COR-L47 (cell line): ENCODE results near the gene APCDD1.
A peak's percentile ranks its signal among the peaks of the same experiment; 100 is the strongest.

Source experiments
- DNase-seq: peaks from one replicate; lab custom pipeline; 2025; lab: John Stamatoyannopoulos, UW

The APCDD1 gene

DNA sequence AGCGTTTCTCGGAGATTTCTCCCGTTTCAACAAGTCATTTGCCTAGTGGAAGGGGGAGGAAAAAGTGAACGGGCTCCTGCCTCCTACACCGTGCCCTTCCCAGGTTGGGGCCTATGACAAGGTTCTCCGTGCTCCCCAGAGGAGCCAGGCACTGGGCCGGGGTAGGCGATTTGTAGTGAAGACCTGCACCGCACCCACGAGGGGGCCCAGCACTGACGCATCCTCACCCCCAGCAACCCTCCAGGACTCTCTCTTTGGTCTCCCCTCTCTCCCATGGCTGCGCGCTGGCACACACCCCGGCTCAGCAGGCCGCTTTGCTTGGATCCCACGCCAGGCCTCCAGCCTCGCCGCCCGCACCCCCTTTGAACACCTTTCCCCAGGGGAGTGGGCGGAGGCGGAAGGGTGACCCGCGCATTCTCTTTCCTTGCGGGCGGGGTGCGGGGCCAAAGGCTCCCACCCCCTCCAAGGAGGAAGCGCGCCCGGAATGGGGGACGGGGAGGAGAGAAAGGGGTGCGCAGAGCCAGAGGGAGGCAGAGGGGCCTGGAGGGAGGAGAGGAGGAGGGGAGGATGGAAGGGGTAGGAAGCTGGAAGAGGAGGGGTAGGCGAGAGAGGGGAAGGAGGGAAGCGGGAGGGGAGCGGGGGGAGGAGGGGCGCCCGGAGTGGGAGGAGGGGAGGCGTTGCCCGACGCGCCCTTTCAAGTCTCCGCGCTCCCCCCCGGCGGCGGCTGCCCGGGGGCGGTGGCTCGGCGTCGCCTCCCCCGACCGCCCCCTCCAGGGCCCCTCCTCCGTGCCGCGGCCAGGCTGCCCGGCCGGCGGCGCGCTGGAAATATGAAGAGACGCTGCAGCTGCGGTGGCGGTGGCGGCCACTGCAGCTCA lies at the start of gene APCDD1:
APCDD1 (plus strand) TSS at position 830 of the 875 bp plus-strand sequence. CDS start 347 bp downstream, outside the sequence.
- DNase-seq = peak; percentile 41

GRCh38 chr18:10405014-10405493 lies 49.4 kb upstream of the APCDD1 start:
- no peak for DNase-seq

DNA sequence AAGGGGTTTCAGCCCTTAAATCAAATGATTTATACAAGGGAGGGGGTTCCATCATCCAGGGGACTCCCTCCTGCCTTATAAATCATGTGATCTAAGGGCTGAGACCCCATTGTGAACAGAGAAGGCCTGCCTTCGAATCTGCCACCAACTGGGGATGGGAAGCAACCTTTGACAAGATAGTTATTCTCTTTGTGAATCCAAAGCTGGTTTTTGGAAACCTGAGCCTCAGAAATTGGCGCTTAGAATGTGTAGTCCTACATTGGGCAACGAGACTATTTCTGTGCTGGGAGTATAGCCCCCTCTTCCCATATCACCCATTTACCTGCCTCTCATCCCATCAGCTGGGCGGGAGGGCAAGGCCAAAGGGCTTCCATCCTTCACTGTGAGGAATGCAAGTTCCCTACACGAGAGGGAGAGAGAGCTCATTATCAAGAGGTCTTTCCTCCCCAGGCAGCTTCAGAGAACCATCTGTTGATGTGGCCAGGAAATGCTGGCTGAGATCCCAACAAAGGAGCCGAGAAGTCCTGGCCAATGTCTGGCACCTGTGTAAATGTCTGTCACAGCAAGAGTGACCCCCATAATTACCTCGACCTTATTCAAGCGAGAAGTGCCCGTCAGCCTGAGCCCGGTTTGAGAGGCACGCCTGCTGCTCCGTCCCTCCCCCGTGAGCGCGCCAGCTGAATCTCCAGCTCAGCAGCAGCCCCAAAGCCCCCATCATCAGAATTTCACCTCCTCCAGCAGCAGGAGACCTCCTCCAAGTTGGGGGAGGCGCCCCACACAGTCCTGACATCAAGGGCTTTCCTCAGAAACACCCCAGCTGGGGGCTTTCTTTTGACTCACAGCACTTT lies 48.4 kb upstream of the APCDD1 start:
- peak; percentile 99 for DNase-seq

DNA sequence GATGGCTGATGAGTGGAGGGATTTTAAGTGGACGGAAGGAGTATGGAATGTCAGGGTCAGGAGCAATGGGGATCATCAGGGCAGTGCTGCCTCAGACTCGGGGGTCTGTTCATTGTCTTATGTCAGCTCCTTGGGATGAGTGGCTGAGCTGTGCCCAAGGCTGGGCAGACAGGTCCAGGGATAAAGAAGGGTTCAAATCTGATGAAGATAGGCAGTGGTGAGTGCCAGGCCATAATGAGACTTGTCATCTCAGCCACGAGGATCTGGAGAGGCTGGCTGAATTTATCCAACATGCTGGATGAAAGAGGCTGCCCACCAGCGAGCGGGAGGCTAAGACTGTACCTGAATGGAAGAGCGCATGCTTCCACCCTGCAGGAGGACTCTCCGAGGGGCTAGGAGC lies 46.3 kb upstream of the APCDD1 start:
- DNase-seq = no peak

GRCh38 chr18:10409041-10409440 lies 45.4 kb upstream of the APCDD1 start:
- DNase-seq = no peak

DNA sequence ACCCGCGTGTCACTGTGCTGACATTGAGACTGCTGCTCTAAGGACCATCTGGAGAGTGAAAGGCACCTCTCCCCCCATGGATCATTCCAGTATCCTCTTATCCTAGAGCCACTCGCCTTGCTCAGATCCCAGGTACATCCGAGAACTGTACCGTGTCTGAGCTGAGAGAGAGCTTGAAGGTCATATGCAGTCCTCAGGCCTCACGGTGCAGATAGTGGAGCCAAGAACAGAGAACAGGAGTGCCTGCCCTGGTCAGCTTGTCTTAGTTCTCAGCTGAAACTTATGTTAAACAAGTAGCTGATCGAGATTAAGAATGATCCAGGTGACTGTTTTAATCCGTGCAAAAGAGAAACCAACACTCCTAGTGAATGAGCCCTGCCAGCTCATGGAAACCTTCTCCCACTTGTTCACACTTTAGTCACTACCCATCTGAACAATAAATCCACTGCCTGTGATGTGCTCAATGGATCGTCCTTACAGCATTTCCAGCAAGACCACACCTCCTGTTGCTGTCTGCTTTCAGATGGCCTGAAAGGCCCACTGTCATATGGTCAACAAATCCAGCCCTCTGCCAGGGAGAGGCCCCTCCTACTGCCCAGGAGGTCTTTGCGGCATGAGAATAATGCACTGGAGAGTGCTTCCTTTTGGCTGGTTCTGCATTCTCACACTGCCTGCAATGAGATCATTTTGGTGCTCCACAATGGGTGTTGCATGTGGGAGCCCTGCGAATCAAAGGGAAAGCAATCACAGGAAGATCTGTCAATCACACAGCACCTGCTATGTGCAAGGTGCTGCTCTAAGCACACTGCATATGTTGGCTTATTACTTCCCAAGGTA lies 43.7 kb upstream of the APCDD1 start:
- DNase-seq = no peak

DNA sequence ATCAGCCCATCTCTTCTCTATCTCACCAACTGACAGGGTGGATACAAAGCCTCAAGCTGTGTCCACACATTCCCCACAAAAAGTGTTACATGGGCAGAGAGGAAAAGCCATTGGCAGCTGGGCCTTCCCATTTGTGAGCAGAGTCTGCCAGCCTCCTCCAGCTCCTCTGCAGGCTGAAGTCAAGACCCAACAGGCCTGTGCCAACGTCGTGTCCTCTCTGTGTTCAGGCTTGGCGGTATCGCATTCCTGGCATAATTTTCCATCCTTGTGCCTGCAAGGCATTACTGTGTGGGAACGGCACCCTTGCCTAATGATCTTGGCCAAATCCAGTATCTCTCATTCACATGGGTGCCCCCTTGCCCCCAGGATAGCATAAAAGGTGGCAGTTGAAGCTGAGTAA lies 41.5 kb upstream of the APCDD1 start:
- DNase-seq = no peak

- no peak for DNase-seq
Measured at GRCh38 chr18:10413722-10414121, 40.7 kb upstream of the APCDD1 start.

- DNase-seq = no peak
Measured at GRCh38 chr18:10414293-10414842, 40.1 kb upstream of the APCDD1 start.

DNA sequence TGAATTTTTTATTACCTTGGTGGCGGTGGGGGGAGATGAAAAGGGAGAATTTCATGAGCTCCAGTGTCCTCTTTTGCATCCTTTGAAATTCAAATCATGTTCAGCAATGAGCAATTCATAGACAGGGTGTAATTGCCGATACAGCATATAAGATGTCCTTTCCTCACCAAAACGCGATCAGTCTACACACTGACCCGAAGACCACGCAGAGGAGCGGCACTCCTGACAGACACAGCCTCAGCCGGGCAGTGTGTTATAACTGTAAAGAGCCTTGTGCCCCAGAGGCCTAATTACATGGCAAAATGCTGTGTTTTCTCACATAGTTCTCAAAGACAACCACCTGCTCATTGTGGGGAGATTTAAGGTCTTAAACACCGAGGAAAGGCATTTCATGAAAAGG lies 38.4 kb upstream of the APCDD1 start:
- DNase-seq = no peak

- DNase-seq = no peak
Measured at GRCh38 chr18:10417191-10417590, 37.2 kb upstream of the APCDD1 start.

DNA sequence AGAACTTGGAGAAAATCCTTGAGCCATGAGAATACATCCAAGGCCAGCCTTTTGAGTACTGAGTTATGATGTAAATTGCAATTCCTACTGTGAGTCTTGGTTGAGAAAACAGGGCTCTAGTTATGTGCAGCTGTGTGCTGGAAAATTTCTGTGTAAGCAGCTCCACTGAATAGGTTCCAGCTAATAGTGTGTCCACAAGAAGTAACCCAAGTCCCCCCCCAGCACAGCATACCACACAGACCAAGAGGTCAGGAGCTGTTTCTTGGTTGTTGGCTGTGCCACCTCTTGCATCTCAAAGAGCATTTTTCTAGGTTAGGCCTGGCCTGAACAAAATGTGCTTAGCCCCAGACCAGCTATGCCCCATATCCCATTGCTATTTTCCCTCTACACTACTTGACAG lies 36.8 kb upstream of the APCDD1 start:
- no peak for DNase-seq

- no peak for DNase-seq
Measured at GRCh38 chr18:10418836-10419235, 35.6 kb upstream of the APCDD1 start.

DNA sequence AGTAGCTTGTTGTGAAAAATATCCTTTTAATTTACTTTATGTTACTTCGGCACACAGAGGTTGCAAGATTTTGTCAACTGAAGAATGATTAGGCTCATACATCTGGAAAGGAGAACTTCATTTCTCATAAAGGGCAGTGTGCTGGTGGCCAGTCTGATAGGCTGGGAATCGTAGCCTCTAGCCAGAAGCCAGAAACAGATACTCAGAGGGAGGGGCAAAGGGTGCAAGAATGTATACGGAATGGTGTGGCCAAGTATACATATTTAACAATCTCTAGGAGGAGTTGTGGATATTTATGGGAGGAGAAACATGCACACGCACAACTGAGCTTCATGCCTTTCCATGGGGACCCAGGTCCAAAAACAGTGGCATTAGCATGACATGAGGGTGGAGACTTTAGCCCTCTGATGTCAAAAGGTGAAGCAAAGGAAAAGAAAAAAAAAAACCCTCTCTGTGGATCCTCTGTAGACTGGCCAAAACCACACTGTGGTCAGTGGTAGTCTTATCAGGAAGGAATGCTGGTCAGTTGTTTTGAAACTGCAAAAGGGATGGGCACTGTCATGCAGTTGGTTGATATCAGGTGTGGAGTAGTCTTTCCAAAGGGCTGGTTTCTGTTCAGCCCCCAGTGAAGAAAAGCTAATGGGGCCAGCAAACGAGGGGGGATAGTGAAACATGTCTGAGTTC lies 34.9 kb upstream of the APCDD1 start:
- no peak for DNase-seq

- DNase-seq = no peak
Measured at GRCh38 chr18:10420561-10421352, 33.7 kb upstream of the APCDD1 start.

DNA sequence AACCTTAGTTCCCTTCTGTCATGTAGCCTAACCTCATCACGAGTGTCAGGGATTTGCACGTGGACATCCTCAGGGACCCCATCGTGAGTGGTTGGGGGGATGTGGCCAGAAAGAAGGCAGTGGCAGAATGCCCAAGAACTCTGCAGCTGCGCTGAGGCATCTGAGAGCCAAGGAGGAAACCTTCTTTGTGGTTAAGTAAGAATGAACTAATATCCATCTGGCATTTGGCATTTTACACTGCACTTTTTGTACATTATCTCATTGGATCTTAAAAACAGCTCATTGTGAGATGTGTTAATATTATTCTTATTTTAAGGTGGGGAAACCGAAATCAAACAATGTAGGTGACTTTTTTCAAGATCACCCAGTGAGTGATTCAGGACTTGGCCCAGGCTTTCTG lies 32.6 kb upstream of the APCDD1 start:
- DNase-seq = no peak

GRCh38 chr18:10422731-10423130 lies 31.7 kb upstream of the APCDD1 start:
- no peak for DNase-seq

DNA sequence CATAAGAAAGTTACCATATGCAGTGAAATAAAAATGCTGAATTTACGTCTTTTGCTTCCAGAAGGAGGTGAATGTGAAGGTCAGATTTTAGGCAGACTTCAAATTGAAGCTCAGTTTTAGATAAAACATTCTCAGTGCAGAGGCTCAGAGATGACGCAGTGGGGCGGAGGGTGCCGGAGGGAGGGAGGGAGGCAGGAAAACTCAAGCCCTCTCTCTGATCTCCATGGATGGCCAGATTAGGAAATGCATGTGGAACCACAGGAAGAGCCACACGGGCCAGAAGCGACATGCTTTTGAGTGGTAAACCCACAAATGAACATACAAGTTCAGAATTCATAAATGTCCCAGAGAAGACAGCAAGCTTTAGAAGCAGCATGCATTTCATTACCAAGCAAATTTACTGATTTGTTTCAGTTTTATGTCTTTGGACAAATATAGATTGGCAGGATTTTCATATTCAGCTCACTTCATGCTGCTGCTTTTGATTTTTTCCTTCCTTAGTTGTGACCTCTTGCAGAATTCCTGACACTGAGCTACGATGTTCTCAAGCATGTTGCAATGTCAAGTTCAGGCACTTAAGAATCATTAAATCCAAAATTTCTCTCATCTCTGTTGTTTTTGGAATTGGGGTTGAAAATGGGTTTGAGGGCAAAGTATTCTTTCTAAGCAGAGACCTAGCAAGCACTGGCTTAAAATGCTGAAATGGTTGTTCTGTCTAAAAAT lies 29.7 kb upstream of the APCDD1 start:
- no peak for DNase-seq

GRCh38 chr18:10430677-10431076 lies 23.8 kb upstream of the APCDD1 start:
- DNase-seq = no peak

DNA sequence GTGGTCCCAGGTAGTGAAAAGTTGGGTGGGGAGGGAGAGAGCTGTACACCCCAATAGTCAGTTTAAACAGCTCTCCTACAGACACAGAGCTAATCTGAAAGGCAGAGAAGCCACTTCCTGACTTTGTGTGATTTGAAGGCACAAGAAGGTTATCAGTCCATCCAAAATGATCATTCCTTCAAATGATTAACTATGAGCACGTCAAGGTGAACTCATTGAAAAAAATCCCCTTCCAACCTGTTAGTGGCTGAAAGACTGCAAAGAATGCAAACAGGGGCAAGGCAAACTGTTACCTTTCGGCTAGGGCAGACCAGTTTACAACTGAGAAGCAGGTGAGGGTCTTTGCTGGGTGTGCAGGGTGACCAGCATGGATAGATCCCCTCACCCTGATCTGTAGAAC lies 22.8 kb upstream of the APCDD1 start:
- no peak for DNase-seq
